GM21529 (cell line): Measurements from ENCODE around the gene UROD.

Experiments used
- ATAC-seq: cut with Tn5 transposase; IDR thresholded peaks from one replicate; pipeline ENCODE4 v1.9.1; 2021; ENCODE audit not compliant: unreplicated experiment

Gene UROD

GRCh38 chr1:45008076-45008475 lies 4.0 kb upstream of the UROD start:
- ATAC-seq, result no peak

GRCh38 chr1:45008516-45008915 lies 3.5 kb upstream of the UROD start:
- ATAC-seq, result no peak

GRCh38 chr1:45009296-45009865 lies 2.7 kb upstream of the UROD start:
- ATAC-seq, result no peak

- no peak for ATAC-seq
Observed at GRCh38 chr1:45009956-45010854, 1.8 kb upstream of the UROD start.

GRCh38 chr1:45010855-45011811 lies 921 bp upstream of the UROD start, which contains the start of gene HECTD3:
Gene HECTD3 (minus strand): TSS chr1:45011324. CDS start chr1:45011257, 67 bp downstream.
- peak; percentile 70 for ATAC-seq

- no peak for ATAC-seq
Observed at GRCh38 chr1:45012639-45013278, 705 bp downstream of the UROD start.

GRCh38 chr1:45013551-45014209 lies 1.6 kb downstream of the UROD start:
- no peak for ATAC-seq

GRCh38 chr1:45014321-45015028 lies 2.4 kb downstream of the UROD start:
- no peak for ATAC-seq

- ATAC-seq, result no peak
Observed at GRCh38 chr1:45015683-45016082, 3.6 kb downstream of the UROD start.

- no peak for ATAC-seq
Observed at GRCh38 chr1:45016090-45016697, 4.1 kb downstream of the UROD start.

- ATAC-seq, result no peak
Observed at GRCh38 chr1:45016767-45017166, 4.7 kb downstream of the UROD start.

GRCh38 chr1:45018599-45019230 lies 6.7 kb downstream of the UROD start:
- peak; percentile 60 for ATAC-seq

GRCh38 chr1:45023663-45024062 lies 11.6 kb downstream of the UROD start:
- no peak for ATAC-seq

GRCh38 chr1:45026446-45026845 lies 14.4 kb downstream of the UROD start:
- no peak for ATAC-seq

- ATAC-seq, result no peak
Observed at GRCh38 chr1:45032837-45033236, 20.8 kb downstream of the UROD start.

- ATAC-seq, result no peak
Observed at GRCh38 chr1:45033356-45033755, 21.3 kb downstream of the UROD start.

- ATAC-seq, result no peak
Observed at GRCh38 chr1:45035631-45036301, 23.7 kb downstream of the UROD start.

GRCh38 chr1:45037456-45037855 lies 25.4 kb downstream of the UROD start:
- ATAC-seq, result no peak
